ENCODE data around the gene RARRES2.

RARRES2 gene

GRCh38 chr7:150342121-150342408, 636 bp upstream of the RARRES2 start:
- TF ChIP-seq CTCF (IDR thresholded peaks at IDR 0.05; ENCODE audit: low read depth, low read length) = no peak
- H3K4me3 ChIP-seq (ENCODE audit: low read depth, low read length) = no peak overlapping the region

GRCh38 chr7:150340875-150341262, 560 bp downstream of the RARRES2 start:
- no peak for TF ChIP-seq CTCF (IDR thresholded peaks at IDR 0.05; ENCODE audit: low read depth, low read length)
- no peak overlapping the region for H3K4me3 ChIP-seq (ENCODE audit: low read depth, low read length)

GRCh38 chr7:150340024-150340749, 1.2 kb downstream of the RARRES2 start:
- no peak overlapping the region for H3K4me3 ChIP-seq (ENCODE audit: low read depth, low read length)
- TF ChIP-seq CTCF (IDR thresholded peaks at IDR 0.05; ENCODE audit: low read depth, low read length) = no peak

GRCh38 chr7:150339409-150339809, 2.0 kb downstream of the RARRES2 start:
- no peak for TF ChIP-seq CTCF (IDR thresholded peaks at IDR 0.05; ENCODE audit: low read depth, low read length)
- no peak overlapping the region for H3K4me3 ChIP-seq (ENCODE audit: low read depth, low read length)

GRCh38 chr7:150338166-150338829, 3.1 kb downstream of the RARRES2 start:
- H3K4me3 ChIP-seq (ENCODE audit: low read depth, low read length) = no peak overlapping the region
- no peak for TF ChIP-seq CTCF (IDR thresholded peaks at IDR 0.05; ENCODE audit: low read depth, low read length)

- no peak overlapping the region for H3K4me3 ChIP-seq (ENCODE audit: low read depth, low read length)
- no peak for TF ChIP-seq CTCF (IDR thresholded peaks at IDR 0.05; ENCODE audit: low read depth, low read length)
Observed at GRCh38 chr7:150337659-150338081, 3.8 kb downstream of the RARRES2 start.

- no peak for TF ChIP-seq CTCF (IDR thresholded peaks at IDR 0.05; ENCODE audit: low read depth, low read length)
- no peak overlapping the region for H3K4me3 ChIP-seq (ENCODE audit: low read depth, low read length)
Observed at GRCh38 chr7:150337179-150337578, 4.2 kb downstream of the RARRES2 start.

Data from WI38 (cell line).